CD14-positive monocyte (primary cell): ENCODE data around the gene CREB3L4. TPM values are rescaled to one million over a fixed set of nuclear protein-coding genes. Genes with fewer than 3 reads are reported as not detected.

Source experiments
- DNase-seq, 3 donors: peaks; one replicate each; pipeline ENCODE4 v3.0.0-alpha.2; 2011 to 2022
- H2AFZ ChIP-seq: 2 replicates; pipeline ENCODE4 v1.6.0; 2012; ENCODE audit warnings: mild to moderate bottlenecking, low read depth, low read length, inconsistent platforms; ENCODE audit not compliant: insufficient read depth, poor library complexity, severe bottlenecking
- H3K27ac ChIP-seq, 2 donors: 1 replicate in 1 of 2; 2 replicates in 1 of 2; pipeline ENCODE4 v1.5.1; 2012 to 2013; ENCODE audit warnings: low read length in 2 of 2, control low read depth in 1 of 2, inconsistent platforms in 1 of 2, low read depth in 1 of 2, mild to moderate bottlenecking in 1 of 2
- H3K27me3 ChIP-seq, 2 donors: one replicate each; pipeline versions ENCODE4 v1.6.0 to v1.6.1; 2011 to 2013; ENCODE audit warnings: low read length in 2 of 2; ENCODE audit not compliant: control insufficient read depth in 2 of 2, insufficient read depth in 2 of 2
- H3K36me3 ChIP-seq, 2 donors: replicated peaks in 1 of 2; 1 replicate in 1 of 2; 2 replicates in 1 of 2; pipeline versions ENCODE4 v1.5.1 to v1.6.1; 2012 to 2013; ENCODE audit warnings: low read length in 2 of 2, control low read depth in 1 of 2, inconsistent platforms in 1 of 2, mild to moderate bottlenecking in 1 of 2; ENCODE audit not compliant: insufficient read depth in 2 of 2, control insufficient read depth in 1 of 2
- H3K4me1 ChIP-seq, 2 donors: 1 replicate in 1 of 2; 2 replicates in 1 of 2; pipeline versions ENCODE4 v1.5.1 to v1.6.1; 2012 to 2013; ENCODE audit warnings: low read length in 2 of 2, control low read depth in 1 of 2, inconsistent platforms in 1 of 2, mild to moderate bottlenecking in 1 of 2, moderate library complexity in 1 of 2; ENCODE audit not compliant: insufficient read depth in 2 of 2, control insufficient read depth in 1 of 2
- H3K4me2 ChIP-seq: replicated peaks from 2 replicates; pipeline ENCODE3; 2012; ENCODE audit warnings: low read length, moderate library complexity, mild to moderate bottlenecking; ENCODE audit not compliant: poor library complexity, severe bottlenecking; ENCODE audit errors: extremely low read depth
- H3K4me3 ChIP-seq, 3 experiments: fragments of 200-600 bp in 1 of 3; sonication (generic) in 1 of 3; replicated peaks in 1 of 3; 1 replicate in 2 of 3; 2 replicates in 1 of 3; pipeline ENCODE4 v1.5.1; 2011 to 2013; ENCODE audit warnings: low read length in 3 of 3, mild to moderate bottlenecking in 3 of 3, control low read depth in 2 of 3, low read depth in 2 of 3, inconsistent platforms in 1 of 3, moderate library complexity in 1 of 3
- H3K79me2 ChIP-seq: 2 replicates; pipeline ENCODE4 v1.6.0; 2012; ENCODE audit warnings: mild to moderate bottlenecking, control low read depth, inconsistent platforms, low read length, moderate library complexity; ENCODE audit not compliant: insufficient read depth
- H3K9ac ChIP-seq: 2 replicates; pipeline ENCODE4 v1.6.0; 2017; ENCODE audit warnings: low read length, mild to moderate bottlenecking; ENCODE audit not compliant: insufficient read depth, poor library complexity, severe bottlenecking
- H3K9me3 ChIP-seq, 2 donors: replicated peaks in 1 of 2; 1 replicate in 1 of 2; 2 replicates in 1 of 2; pipeline versions ENCODE4 v1.5.1 to v1.6.1; 2012 to 2013; ENCODE audit warnings: low read length in 2 of 2, control low read depth in 1 of 2; ENCODE audit not compliant: control insufficient read depth in 1 of 2, insufficient read depth in 1 of 2
- H4K20me1 ChIP-seq: 2 replicates; pipeline ENCODE4 v1.6.0; 2012; ENCODE audit warnings: mild to moderate bottlenecking, low read length, control low read depth, moderate library complexity; ENCODE audit not compliant: insufficient read depth
- H3K27ac Mint-ChIP-seq, 7 donors: one replicate each; pipeline ENCODE4 v1.8.0; 2020; ENCODE audit warnings: mild to moderate bottlenecking in 7 of 7, mixed read lengths in 7 of 7, moderate library complexity in 6 of 7, inconsistent platforms in 2 of 7
- H3K27me3 Mint-ChIP-seq, 3 donors: one replicate each; pipeline ENCODE4 v1.8.0; 2021 to 2022; ENCODE audit warnings: low read depth in 3 of 3, mild to moderate bottlenecking in 3 of 3, mixed read lengths in 3 of 3, moderate library complexity in 3 of 3, inconsistent platforms in 1 of 3
- H3K36me3 Mint-ChIP-seq, 2 donors: one replicate each; pipeline ENCODE4 v1.8.0; 2020; ENCODE audit warnings: mixed read lengths in 2 of 2, inconsistent platforms in 1 of 2, mild to moderate bottlenecking in 1 of 2
- H3K4me1 Mint-ChIP-seq: one replicate; pipeline ENCODE4 v1.8.0; 2020; ENCODE audit warnings: mild to moderate bottlenecking, mixed read lengths
- H3K4me3 Mint-ChIP-seq, 2 donors: one replicate each; pipeline ENCODE4 v1.8.0; 2020; ENCODE audit warnings: mild to moderate bottlenecking in 2 of 2, mixed read lengths in 2 of 2, moderate library complexity in 1 of 2
- H3K9me3 Mint-ChIP-seq, 7 donors: one replicate each; pipeline ENCODE4 v1.8.0; 2020 to 2022; ENCODE audit warnings: mixed read lengths in 7 of 7, mild to moderate bottlenecking in 6 of 7, moderate library complexity in 6 of 7, inconsistent platforms in 2 of 7
- WGBS: methylation state at CpG from one replicate; pipeline ENCODE4 v1.1.5; 2013; ENCODE audit warnings: missing lambda C conversion rate; ENCODE audit not compliant: insufficient coverage; 5-methylcytosine and 5-hydroxymethylcytosine counted together
- intact Hi-C, 2 donors: fragments of 100-400 bp; cut with micrococcal nuclease; formaldehyde crosslinking; loops; one replicate each; pipeline versions ENCODE4 v1.15.0 to v1.15.1; 2023
- polyA plus RNA-seq, 3 donors: library from polyadenylated mRNA; depleted of rRNA in 1 of 3; unstranded in 2 of 3; stranded (reverse) in 1 of 3; fragments of 300-500 nt in 2 of 3; fragments of >200 nt in 1 of 3; fragmentation: Illumina TruSeq in 2 of 3; gene quantifications; 1 replicate in 2 of 3; 2 replicates in 1 of 3; pipeline ENCODE4 v1.2.3, GENCODE V29; 2012 to 2021
- TF ChIP-seq, protein P1 (sequence below): fragments of 200-600 bp; IDR thresholded peaks from one replicate; pipeline ENCODE4 v1.8.0; 2022; ENCODE audit warnings: antibody characterized with exemption, mild to moderate bottlenecking

The CREB3L4 gene
- polyA plus RNA-seq, 3 donors = 5.0 to 7.6 (median 6.8) TPM

DNA sequence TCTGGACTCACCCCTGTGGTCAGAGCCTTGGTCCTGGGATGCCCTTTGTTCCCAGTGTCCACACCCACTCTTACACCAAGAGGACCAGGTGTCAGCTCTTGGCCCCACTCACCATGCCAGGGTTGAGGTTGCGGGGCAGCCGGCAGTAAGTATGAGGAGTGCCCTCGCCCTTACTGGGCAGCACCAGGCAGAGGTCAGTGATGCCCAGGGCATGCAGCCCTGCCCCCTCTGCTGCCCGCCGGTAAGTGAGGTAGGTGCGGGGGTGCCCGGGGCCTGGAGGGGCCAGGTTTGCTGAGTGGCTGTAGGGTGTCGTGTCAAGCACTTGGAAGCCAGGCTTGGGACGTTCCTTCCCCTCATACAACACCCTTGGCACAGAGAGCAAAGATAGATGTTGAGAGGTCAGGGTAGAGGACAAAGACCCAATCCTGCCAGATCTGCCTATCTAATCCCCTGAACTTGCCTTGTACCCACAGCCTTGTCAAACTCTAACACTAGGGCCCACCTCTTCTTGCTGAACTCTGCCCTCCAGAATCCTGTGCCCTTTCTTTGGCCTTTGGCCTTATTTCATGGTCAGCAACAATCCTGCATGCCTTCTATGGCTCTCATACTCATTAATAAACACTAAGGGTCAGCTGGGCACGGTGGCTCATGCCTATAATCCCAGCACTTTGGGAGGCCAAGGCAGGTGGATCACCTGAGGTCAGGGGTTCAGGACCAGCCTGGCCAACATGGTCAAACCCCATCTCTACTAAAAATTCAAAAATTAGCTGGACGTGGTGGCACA, 24.7 kb upstream of the CREB3L4 start:
- Histone ChIP-seq H3K9me3 (no peaks in the 10 kb centered on the region), H3K9ac (no peak overlapping the region), H3K4me1 (peaks cover 45 to 58% of the 10 kb centered on the region in 2 donors), H3K4me2 (peak overlapping the region; percentile 31), H3K4me3 (no peak overlapping the region), H3K79me2 (peaks cover 66% of the 10 kb centered on the region), H4K20me1 (peaks cover 42% of the 10 kb centered on the region), H3K36me3 (peaks cover 58 to 60% of the 10 kb centered on the region in 2 donors), H2AFZ (no peak overlapping the region), H3K27me3 (no peaks in the 10 kb centered on the region), H3K27ac (peak overlapping the region; percentile 10 to 71)
- intact Hi-C loops = no loop called here
- TF ChIP-seq, protein P1, sequence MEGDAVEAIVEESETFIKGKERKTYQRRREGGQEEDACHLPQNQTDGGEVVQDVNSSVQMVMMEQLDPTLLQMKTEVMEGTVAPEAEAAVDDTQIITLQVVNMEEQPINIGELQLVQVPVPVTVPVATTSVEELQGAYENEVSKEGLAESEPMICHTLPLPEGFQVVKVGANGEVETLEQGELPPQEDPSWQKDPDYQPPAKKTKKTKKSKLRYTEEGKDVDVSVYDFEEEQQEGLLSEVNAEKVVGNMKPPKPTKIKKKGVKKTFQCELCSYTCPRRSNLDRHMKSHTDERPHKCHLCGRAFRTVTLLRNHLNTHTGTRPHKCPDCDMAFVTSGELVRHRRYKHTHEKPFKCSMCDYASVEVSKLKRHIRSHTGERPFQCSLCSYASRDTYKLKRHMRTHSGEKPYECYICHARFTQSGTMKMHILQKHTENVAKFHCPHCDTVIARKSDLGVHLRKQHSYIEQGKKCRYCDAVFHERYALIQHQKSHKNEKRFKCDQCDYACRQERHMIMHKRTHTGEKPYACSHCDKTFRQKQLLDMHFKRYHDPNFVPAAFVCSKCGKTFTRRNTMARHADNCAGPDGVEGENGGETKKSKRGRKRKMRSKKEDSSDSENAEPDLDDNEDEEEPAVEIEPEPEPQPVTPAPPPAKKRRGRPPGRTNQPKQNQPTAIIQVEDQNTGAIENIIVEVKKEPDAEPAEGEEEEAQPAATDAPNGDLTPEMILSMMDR = no peak
- H3K36me3 Mint-ChIP-seq = peaks cover 54 to 62% of the 10 kb centered on the region in 2 donors
- WGBS = 100% methylated on average over 6 of the region's 11 CpGs
- peak overlapping the region in 1 of 2 donors; percentile 24 for H3K4me3 Mint-ChIP-seq
- H3K27me3 Mint-ChIP-seq = no peaks in the 10 kb centered on the region
- H3K9me3 Mint-ChIP-seq = no peaks in the 10 kb centered on the region
- H3K27ac Mint-ChIP-seq = peak overlapping the region in 5 of 7 donors; percentile 58 to 100 (median 100)
- peaks cover 48% of the 10 kb centered on the region for H3K4me1 Mint-ChIP-seq
- no peak for DNase-seq

DNA sequence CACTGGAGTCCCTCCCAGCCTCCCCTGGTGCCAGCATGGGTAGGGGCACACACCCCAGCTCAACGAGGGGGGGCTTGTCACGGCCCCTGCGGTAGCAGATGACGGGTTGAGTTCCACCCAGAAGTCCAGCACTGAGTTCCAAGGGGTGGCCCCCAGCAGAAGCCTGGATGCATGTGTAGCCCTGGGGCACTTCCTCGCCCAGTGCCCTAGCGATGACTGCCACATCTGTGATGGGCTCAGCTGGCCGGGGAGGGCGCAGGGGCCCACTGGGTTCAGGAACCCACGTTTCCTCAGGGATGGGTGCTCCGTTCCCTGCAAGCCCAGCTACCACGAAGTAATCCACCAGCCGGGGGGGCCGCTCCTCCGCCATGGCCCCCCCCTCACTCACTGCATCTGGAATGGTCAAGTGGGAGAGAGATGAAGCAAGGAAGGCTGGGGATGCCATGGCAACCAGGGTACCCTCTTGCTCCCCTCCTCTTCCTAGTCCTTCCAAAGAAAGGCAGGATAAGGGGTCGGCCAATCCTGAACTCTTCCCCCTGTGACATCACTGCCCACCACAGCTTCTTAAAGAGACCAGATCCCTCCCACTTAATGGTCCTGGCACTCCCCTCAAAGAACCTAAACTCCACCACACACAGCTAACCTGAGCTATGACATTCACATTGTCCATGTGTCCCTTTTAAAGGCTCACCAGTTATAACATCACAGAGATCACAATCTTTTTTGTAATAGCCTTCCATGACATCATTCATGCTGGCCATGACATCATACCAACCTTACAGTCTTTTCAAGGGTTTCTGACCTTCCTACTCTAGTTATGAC, 23.5 kb upstream of the CREB3L4 start:
- peak overlapping the region; percentile 83 for H3K4me2 ChIP-seq
- peaks cover 61% of the 10 kb centered on the region for H3K4me1 Mint-ChIP-seq
- H3K9me3 Mint-ChIP-seq = no peaks in the 10 kb centered on the region
- intact Hi-C loops = loop anchor here in 1 of 2 donors (2.0 kb wide), 1 partner anchor 21 kb away; the partner anchor contains the start of gene GATAD2B
- no peaks in the 10 kb centered on the region for H3K9me3 ChIP-seq
- TF ChIP-seq, protein P1 = no peak
- H3K27me3 ChIP-seq = no peaks in the 10 kb centered on the region
- peaks cover 70% of the 10 kb centered on the region for H3K79me2 ChIP-seq
- H3K4me3 ChIP-seq = peak overlapping the region; percentile 70 to 83 (median 83)
- H2AFZ ChIP-seq = no peak overlapping the region
- 70% methylated on average over 9 of the region's 15 CpGs for WGBS
- peak overlapping the region; percentile 98 to 100 (median 100) for H3K27ac Mint-ChIP-seq
- DNase-seq = peak; percentile 65 to 83 (median 81)
- H3K27me3 Mint-ChIP-seq = no peaks in the 10 kb centered on the region
- peaks cover 61 to 62% of the 10 kb centered on the region in 2 donors for H3K36me3 Mint-ChIP-seq
- peak overlapping the region; percentile 83 to 93 for H3K4me3 Mint-ChIP-seq
- H3K9ac ChIP-seq = peak overlapping the region; percentile 94
- peak overlapping the region; percentile 100 for H3K27ac ChIP-seq
- peaks cover 54 to 66% of the 10 kb centered on the region in 2 donors for H3K4me1 ChIP-seq
- H3K36me3 ChIP-seq = peaks cover 61 to 62% of the 10 kb centered on the region in 2 donors
- peaks cover 34% of the 10 kb centered on the region for H4K20me1 ChIP-seq
